ENCODE results near the gene RAD54L2.
A peak's percentile ranks its signal among the peaks of the same experiment; 100 is the strongest.
"Not testable (repeated sequence)": the region's sequence is repeated elsewhere in the genome, so short reads cannot be mapped to it uniquely, and the experiment has no call there.

The RAD54L2 gene, protein sequence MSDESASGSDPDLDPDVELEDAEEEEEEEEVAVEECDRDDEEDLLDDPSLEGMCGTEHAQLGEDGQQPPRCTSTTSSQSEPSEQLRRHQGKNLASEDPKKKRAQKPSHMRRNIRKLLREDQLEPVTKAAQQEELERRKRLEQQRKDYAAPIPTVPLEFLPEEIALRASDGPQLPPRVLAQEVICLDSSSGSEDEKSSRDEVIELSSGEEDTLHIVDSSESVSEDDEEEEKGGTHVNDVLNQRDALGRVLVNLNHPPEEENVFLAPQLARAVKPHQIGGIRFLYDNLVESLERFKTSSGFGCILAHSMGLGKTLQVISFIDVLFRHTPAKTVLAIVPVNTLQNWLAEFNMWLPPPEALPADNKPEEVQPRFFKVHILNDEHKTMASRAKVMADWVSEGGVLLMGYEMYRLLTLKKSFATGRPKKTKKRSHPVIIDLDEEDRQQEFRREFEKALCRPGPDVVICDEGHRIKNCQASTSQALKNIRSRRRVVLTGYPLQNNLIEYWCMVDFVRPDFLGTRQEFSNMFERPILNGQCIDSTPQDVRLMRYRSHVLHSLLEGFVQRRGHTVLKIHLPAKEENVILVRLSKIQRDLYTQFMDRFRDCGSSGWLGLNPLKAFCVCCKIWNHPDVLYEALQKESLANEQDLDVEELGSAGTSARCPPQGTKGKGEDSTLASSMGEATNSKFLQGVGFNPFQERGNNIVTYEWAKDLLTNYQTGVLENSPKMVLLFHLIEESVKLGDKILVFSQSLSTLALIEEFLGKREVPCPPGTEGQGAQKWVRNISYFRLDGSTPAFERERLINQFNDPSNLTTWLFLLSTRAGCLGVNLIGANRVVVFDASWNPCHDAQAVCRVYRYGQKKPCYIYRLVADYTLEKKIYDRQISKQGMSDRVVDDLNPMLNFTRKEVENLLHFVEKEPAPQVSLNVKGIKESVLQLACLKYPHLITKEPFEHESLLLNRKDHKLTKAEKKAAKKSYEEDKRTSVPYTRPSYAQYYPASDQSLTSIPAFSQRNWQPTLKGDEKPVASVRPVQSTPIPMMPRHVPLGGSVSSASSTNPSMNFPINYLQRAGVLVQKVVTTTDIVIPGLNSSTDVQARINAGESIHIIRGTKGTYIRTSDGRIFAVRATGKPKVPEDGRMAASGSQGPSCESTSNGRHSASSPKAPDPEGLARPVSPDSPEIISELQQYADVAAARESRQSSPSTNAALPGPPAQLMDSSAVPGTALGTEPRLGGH (N-terminal part only)

GRCh38 chr3:51538459-51539290 is at the start of gene RAD54L2:
Gene RAD54L2, plus strand, starts transcription at chr3:51538719. Its CDS starts 51,702 bp downstream, at chr3:51590421.
- DNase-seq (ENCODE audit: low read depth, low spot score): peak; percentile 52

- peak; percentile 83 for DNase-seq (ENCODE audit: low read depth, low spot score)
Measured at GRCh38 chr3:51498876-51499738, 39.4 kb upstream of the RAD54L2 start.

DNA sequence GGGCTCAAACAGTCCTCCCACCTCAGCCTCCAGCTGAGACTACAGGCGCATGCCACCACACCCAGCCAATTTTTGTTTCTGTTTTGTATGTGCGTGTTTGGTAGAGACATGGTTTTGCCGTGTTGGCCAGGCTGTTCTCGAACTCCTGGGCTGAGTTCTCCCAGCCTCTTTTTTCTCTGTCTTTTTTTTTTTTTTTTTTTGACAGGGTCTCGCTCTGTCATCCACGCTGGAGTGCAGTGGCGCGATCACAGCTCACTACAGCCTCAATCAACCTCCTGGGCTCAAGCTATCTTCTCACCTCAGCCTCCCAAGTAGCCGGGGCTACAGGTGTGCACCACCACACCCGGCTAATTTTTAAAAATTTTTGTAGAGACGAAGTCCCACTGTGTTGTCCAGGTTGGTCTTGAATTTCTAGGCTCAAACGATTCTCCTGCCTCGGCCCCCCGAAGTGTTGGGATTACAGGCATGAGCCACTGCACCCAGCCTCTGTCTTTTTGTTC is 37.8 kb upstream of the RAD54L2 start:
- DNase-seq (ENCODE audit: low read depth, low spot score): no peak

GRCh38 chr3:51501833-51502561 is 36.5 kb upstream of the RAD54L2 start:
- peak; percentile 56 for DNase-seq (ENCODE audit: low read depth, low spot score)

GRCh38 chr3:51502562-51502910 is 36.0 kb upstream of the RAD54L2 start:
- DNase-seq (ENCODE audit: low read depth, low spot score): no peak

- no peak for DNase-seq (ENCODE audit: low read depth, low spot score)
Measured at GRCh38 chr3:51503007-51503406, 35.5 kb upstream of the RAD54L2 start.

DNA sequence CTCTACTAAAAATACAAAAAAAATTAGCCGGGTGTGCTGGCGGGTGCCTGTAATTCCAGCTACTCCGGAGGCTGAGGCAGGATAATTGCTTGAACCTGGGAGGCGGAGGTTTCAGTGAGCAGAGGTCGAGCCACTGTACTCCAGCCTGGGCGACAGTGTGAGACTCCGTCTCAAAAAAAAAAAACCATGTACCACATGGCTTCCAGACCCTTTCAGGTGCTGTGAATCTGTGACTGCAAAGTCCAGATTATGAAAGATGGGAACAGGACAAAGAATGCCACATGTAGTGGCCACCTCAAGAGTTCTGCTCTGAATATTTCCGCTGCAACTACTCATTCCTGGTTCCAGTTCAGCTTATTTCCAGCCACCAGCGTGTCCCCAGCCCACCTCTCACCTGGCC is 30.3 kb upstream of the RAD54L2 start:
- DNase-seq (ENCODE audit: low read depth, low spot score): no peak

GRCh38 chr3:51510996-51511395 is 27.5 kb upstream of the RAD54L2 start:
- no peak for DNase-seq (ENCODE audit: low read depth, low spot score)

DNA sequence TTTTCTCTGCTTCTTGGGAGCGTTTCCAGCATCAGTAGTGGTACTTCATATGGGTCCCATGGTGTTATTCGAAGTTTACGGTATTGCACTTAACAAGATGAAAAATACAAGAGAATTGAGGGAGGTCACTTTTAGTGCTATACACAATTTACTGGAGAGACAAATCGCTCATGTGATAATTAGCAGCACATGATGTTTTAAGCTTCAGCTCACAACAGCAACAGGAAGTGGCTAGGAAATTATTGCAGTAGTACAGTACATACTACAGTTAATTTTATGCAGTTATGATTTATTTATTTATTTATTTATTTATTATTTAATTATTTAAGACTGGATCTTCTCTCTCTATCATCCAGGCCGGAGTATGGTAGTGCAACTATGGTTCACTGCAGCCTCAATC is 24.3 kb upstream of the RAD54L2 start:
- DNase-seq (ENCODE audit: low read depth, low spot score): no peak

DNA sequence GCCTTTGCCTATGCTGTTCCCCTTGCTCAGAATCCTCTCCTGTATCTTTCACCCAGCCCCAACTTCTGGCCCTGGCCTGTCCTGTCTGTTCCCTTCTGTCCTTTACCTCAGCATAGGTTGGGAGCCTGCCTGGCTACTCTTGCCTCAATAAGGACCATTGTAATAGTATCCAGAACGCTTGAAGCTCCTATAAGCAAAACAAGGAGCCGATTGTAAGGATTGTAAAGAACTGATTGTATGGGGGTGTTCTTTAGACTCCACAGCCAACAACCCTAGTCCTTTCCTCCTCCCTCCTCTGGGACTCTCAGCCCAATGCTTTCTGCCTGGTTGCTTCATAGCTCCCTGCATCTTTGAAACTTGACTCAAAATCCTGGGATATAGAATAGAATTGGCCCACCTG is 18.7 kb upstream of the RAD54L2 start:
- DNase-seq (ENCODE audit: low read depth, low spot score): no peak

GRCh38 chr3:51520906-51521730 is 17.4 kb upstream of the RAD54L2 start:
- DNase-seq (ENCODE audit: low read depth, low spot score): not testable (repeated sequence)

GRCh38 chr3:51522273-51522962 is 16.1 kb upstream of the RAD54L2 start:
- DNase-seq (ENCODE audit: low read depth, low spot score): no peak

- not testable (repeated sequence) for DNase-seq (ENCODE audit: low read depth, low spot score)
Measured at GRCh38 chr3:51524874-51525273, 13.6 kb upstream of the RAD54L2 start.

- no peak for DNase-seq (ENCODE audit: low read depth, low spot score)
Measured at GRCh38 chr3:51530485-51530884, 8.0 kb upstream of the RAD54L2 start.

DNA sequence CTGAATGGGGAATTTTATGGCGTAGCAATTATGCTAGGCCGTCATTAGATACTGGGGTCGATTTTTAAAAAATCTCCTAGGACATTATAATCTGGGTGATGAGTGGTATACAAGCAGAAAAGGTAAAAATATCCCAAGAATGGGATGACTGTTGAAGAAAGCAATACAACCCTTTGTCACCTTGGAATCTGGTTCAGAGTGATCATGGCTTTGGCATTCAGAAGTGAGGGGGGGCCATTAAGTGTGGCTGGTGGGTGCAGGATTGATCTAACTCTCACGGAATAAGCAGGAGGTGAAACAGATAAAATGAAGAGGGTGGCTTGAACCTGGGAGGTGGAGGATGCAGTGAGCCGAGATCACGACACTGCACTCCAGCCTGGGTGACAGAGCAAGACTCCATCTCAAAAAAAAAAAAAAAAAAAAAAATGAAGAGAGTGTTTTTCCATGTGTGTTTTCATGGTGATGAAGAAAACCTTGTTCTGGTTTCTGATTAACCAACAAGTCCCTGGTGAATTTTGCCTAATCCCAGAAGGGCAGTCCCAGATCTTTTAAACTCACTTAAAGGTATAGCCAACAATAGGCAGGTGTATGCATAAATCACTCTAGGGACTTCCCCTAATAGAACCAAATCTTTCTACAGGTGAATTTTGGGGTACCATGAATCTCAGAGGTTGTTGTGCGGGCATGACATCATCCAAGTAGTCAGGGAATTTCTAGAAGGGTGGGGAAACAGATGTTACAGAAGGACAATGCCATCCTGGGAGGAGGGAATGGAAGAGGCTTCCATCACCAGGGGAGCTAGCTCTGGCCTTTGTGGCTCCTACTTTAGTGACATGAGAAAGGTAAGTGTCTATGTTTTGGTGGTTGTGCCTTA is 3.1 kb upstream of the RAD54L2 start:
- no peak for DNase-seq (ENCODE audit: low read depth, low spot score)

GRCh38 chr3:51537631-51538030 is 888 bp upstream of the RAD54L2 start:
- DNase-seq (ENCODE audit: low read depth, low spot score): not testable (repeated sequence)

DNA sequence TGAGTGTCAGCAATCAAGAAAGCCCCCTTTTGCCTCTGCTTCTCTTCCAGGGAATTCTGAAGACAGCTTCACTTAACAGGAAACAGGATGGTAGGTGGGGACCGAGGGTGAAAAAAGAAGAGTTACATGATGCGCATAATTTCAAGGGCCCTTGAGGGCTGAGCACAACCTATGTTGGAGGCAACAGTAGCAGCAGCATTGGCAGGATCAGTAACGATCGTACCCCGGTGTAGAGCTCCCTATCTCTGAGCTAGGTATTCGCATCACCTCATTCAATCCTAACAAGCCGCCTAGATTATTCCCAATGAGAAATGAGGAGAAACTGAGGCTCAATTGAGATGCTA is 432 bp upstream of the RAD54L2 start:
- no peak for DNase-seq (ENCODE audit: low read depth, low spot score)
